Uterus (tissue), 2 donors: Measurements from ENCODE around the gene PANK4.
A peak's percentile ranks its signal among the peaks of the same experiment; 100 is the strongest.

Source experiments
- CTCF ChIP-seq, 4 experiments: fragments of 200-600 bp in 2 of 4; fragments of 450-650 bp in 2 of 4; sonication (generic) in 2 of 4; IDR thresholded peaks; one replicate each; pipeline ENCODE4 v1.5.1; 2016 to 2019; ENCODE audit warnings: antibody characterized with exemption in 4 of 4, mild to moderate bottlenecking in 2 of 4, moderate library complexity in 1 of 4
- POLR2A ChIP-seq, 2 donors: fragments of 450-650 bp; IDR thresholded peaks; one replicate each; pipeline ENCODE4 v1.6.1; 2016; ENCODE audit warnings: antibody characterized with exemption in 2 of 2, mild to moderate bottlenecking in 1 of 2, moderate library complexity in 1 of 2

GRCh38 chr1:2548068-2548589 is 21.7 kb upstream of the PANK4 start:
- TF ChIP-seq CTCF (IDR thresholded peaks at IDR 0.05), result peak; percentile 90 to 96 (median 92)
- no peak for TF ChIP-seq POLR2A (IDR thresholded peaks at IDR 0.05)
